ENCODE data around the gene IRF2BP2.

IRF2BP2 gene

GRCh38 chr1:234591131-234591530 lies 18.8 kb downstream of the IRF2BP2 start:
- no peak for DNase-seq (ENCODE audit: low read depth, low spot score)
- H3K27me3 ChIP-seq (ENCODE audit: insufficient read depth, insufficient read length), result no peaks in the 10 kb centered on the region
- H3K9ac ChIP-seq (ENCODE audit: insufficient read length, low read depth), result no peak overlapping the region
- TF ChIP-seq ZNF274 (IDR thresholded peaks at IDR 0.05; ENCODE audit: low read depth, low read length), result no peak
- TF ChIP-seq YY1 (IDR thresholded peaks at IDR 0.05; ENCODE audit: insufficient read depth, insufficient read length), result no peak
- TF ChIP-seq SUZ12 (IDR thresholded peaks at IDR 0.05; ENCODE audit: extremely low read depth, insufficient read depth, insufficient read length), result no peak
- H3K4me3 ChIP-seq (ENCODE audit: insufficient read length, low read depth), result no peak overlapping the region
- no peaks in the 10 kb centered on the region for H3K36me3 ChIP-seq (ENCODE audit: insufficient read depth, insufficient read length, low read length)
- H3K4me1 ChIP-seq (ENCODE audit: insufficient read depth, insufficient read length), result no peaks in the 10 kb centered on the region
- no peaks in the 10 kb centered on the region for H3K9me3 ChIP-seq (ENCODE audit: insufficient read depth, low read length)

DNA sequence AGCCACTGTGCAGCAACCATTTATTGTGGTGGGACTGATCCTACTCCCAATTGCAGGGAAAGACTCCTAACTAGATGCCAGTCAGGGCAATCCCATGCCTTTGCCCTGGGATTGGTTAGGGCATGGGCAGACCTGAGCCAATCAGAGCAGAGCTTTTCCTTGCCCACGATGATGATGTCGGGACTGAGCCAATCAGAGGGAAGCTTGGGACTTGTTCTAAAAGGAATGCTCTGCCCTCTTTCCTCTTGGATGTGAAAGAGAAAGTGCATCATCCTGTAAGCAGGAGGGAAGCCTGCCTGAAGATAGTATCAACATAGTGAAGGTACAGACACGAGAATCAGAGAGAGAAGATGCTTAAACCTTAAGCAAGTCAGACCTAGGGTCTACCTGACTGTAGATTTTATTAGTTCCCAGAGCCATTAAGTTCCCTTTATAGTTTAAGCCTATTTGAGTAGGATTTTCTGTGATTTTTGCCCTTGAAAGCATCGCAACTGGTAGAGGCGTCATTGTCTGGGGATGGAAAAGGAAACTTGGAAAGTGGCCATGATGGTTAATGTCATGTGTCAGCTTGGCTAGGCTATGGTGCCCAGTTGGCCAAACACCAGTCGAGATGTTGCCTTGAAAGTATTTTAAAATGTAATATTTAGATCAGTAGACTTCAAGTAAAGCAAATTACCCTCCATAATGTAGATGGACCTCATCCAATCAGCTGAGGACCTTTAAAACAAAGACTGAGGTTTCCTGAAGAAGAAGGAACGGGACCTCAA lies 19.9 kb downstream of the IRF2BP2 start:
- no peak for TF ChIP-seq YY1 (IDR thresholded peaks at IDR 0.05; ENCODE audit: insufficient read depth, insufficient read length)
- TF ChIP-seq SUZ12 (IDR thresholded peaks at IDR 0.05; ENCODE audit: extremely low read depth, insufficient read depth, insufficient read length), result no peak
- TF ChIP-seq ZNF274 (IDR thresholded peaks at IDR 0.05; ENCODE audit: low read depth, low read length), result no peak
- H3K9ac ChIP-seq (ENCODE audit: insufficient read length, low read depth), result no peak overlapping the region
- H3K4me3 ChIP-seq (ENCODE audit: insufficient read length, low read depth), result no peak overlapping the region

DNA sequence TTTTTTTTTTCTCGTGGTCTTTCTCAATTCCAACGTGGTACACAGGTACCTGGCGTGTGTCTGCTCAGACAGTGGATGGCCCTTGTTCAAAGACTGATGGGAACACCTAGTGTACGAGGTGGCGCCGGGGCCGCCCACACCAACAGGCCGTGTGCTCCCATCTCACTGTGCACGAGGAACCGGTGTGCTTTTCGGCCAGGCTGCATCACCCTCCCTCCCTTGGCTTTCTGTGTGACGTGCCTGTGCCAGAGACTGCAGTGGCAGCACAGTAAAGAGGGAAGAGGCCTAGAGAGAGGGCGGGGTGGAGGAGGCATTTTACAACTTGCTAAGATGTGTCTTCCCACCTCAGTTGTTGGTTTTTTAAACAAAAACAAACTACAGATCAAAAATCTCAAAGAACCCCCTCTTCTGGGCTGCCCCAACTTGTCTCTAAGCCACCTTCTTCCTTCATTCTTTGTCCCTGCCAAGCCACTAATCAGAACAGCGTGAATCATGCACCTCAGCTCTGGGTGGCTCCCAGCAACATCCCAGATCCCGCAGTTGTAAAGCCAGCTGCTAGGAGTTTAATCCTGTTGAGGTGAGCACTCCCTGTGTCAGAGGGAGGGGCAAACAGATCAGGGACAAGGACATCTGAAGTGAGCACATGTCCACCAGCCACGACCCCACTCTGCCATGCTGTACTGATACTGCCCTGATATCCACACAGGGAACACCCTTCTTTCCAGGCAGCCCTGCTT lies 20.7 kb downstream of the IRF2BP2 start:
- no peaks in the 10 kb centered on the region for H3K9me3 ChIP-seq (ENCODE audit: insufficient read depth, low read length)
- DNase-seq (ENCODE audit: low read depth, low spot score), result no peak
- H3K4me3 ChIP-seq (ENCODE audit: insufficient read length, low read depth), result no peak overlapping the region
- no peak overlapping the region for H3K9ac ChIP-seq (ENCODE audit: insufficient read length, low read depth)
- TF ChIP-seq YY1 (IDR thresholded peaks at IDR 0.05; ENCODE audit: insufficient read depth, insufficient read length) (no peak), ZNF274 (IDR thresholded peaks at IDR 0.05; ENCODE audit: low read depth, low read length) (no peak), SUZ12 (IDR thresholded peaks at IDR 0.05; ENCODE audit: extremely low read depth, insufficient read depth, insufficient read length) (no peak)
- H3K36me3 ChIP-seq (ENCODE audit: insufficient read depth, insufficient read length, low read length), result no peaks in the 10 kb centered on the region
- H3K27me3 ChIP-seq (ENCODE audit: insufficient read depth, insufficient read length), result no peaks in the 10 kb centered on the region
- no peaks in the 10 kb centered on the region for H3K4me1 ChIP-seq (ENCODE audit: insufficient read depth, insufficient read length)

More for the DNA sequence above, 19.9 kb downstream of the IRF2BP2 start:
- DNase-seq (ENCODE audit: low read depth, low spot score), result no peak
- Histone ChIP-seq H3K9me3 (ENCODE audit: insufficient read depth, low read length) (no peaks in the 10 kb centered on the region), H3K36me3 (ENCODE audit: insufficient read depth, insufficient read length, low read length) (no peaks in the 10 kb centered on the region), H3K27me3 (ENCODE audit: insufficient read depth, insufficient read length) (no peaks in the 10 kb centered on the region), H3K4me1 (ENCODE audit: insufficient read depth, insufficient read length) (no peaks in the 10 kb centered on the region)

GRCh38 chr1:234588386-234588785 lies 21.6 kb downstream of the IRF2BP2 start:
- no peaks in the 10 kb centered on the region for H3K4me1 ChIP-seq (ENCODE audit: insufficient read depth, insufficient read length)
- H3K36me3 ChIP-seq (ENCODE audit: insufficient read depth, insufficient read length, low read length), result no peaks in the 10 kb centered on the region
- no peak overlapping the region for H3K4me3 ChIP-seq (ENCODE audit: insufficient read length, low read depth)
- no peak overlapping the region for H3K9ac ChIP-seq (ENCODE audit: insufficient read length, low read depth)
- no peak for DNase-seq (ENCODE audit: low read depth, low spot score)
- no peak for TF ChIP-seq SUZ12 (IDR thresholded peaks at IDR 0.05; ENCODE audit: extremely low read depth, insufficient read depth, insufficient read length)
- TF ChIP-seq ZNF274 (IDR thresholded peaks at IDR 0.05; ENCODE audit: low read depth, low read length), result no peak
- TF ChIP-seq YY1 (IDR thresholded peaks at IDR 0.05; ENCODE audit: insufficient read depth, insufficient read length), result no peak
- no peaks in the 10 kb centered on the region for H3K9me3 ChIP-seq (ENCODE audit: insufficient read depth, low read length)
- H3K27me3 ChIP-seq (ENCODE audit: insufficient read depth, insufficient read length), result no peaks in the 10 kb centered on the region

DNA sequence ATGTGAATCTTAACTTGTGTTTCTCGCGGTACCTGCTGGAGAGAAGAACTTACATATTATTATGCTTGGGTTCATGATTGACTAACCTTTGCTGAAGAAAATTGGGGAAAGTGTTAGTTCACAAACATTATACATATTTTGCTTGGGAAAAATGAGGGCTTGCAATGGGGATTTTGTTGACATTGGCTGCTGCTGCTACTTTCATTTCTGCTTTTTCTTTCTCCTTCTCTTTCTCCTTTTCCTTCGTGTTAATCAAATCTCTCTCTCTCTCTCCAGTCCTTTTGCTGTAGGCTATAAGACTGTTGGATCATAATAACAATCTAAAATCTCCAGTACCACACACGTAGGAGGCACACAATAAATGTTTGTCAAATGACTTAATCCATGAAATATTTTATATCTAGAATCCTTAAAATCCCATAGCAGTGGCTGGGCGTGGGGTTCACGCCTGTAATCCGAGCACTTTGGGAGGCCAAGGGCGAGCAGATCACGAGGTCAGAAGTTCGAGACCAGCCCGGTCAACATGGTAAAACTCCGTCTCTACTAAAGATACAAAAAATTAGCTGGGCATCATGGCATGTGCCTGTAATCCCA lies 23.0 kb downstream of the IRF2BP2 start:
- Histone ChIP-seq H3K4me3 (ENCODE audit: insufficient read length, low read depth) (no peak overlapping the region), H3K9ac (ENCODE audit: insufficient read length, low read depth) (no peak overlapping the region), H3K36me3 (ENCODE audit: insufficient read depth, insufficient read length, low read length) (no peaks in the 10 kb centered on the region), H3K9me3 (ENCODE audit: insufficient read depth, low read length) (no peaks in the 10 kb centered on the region), H3K4me1 (ENCODE audit: insufficient read depth, insufficient read length) (no peaks in the 10 kb centered on the region), H3K27me3 (ENCODE audit: insufficient read depth, insufficient read length) (no peaks in the 10 kb centered on the region)
- no peak for DNase-seq (ENCODE audit: low read depth, low spot score)
- TF ChIP-seq YY1 (IDR thresholded peaks at IDR 0.05; ENCODE audit: insufficient read depth, insufficient read length) (no peak), ZNF274 (IDR thresholded peaks at IDR 0.05; ENCODE audit: low read depth, low read length) (no peak)

DNA sequence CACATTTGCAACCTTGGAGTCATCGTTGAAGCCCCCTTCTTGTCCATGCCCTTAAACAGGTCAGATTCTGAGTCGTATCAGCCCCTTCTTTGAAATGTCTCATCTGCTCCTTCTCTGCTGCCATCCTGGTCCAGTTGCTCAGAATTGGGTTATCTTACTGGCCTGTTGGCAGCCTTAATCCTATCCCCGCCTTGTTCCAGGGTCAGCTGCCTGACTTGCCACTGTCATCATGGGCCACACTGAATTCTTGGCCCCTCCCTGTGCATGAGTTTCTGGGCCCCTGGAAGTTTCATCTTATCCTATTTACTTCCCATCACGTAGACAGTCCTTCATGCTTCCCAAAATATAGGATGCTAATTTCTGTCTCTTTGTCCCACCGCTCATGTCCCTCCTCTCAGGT lies 23.7 kb downstream of the IRF2BP2 start:
- no peak for TF ChIP-seq SUZ12 (IDR thresholded peaks at IDR 0.05; ENCODE audit: extremely low read depth, insufficient read depth, insufficient read length)
- TF ChIP-seq ZNF274 (IDR thresholded peaks at IDR 0.05; ENCODE audit: low read depth, low read length), result no peak
- TF ChIP-seq YY1 (IDR thresholded peaks at IDR 0.05; ENCODE audit: insufficient read depth, insufficient read length), result no peak
- Histone ChIP-seq H3K36me3 (ENCODE audit: insufficient read depth, insufficient read length, low read length) (no peaks in the 10 kb centered on the region), H3K4me1 (ENCODE audit: insufficient read depth, insufficient read length) (no peaks in the 10 kb centered on the region), H3K9ac (ENCODE audit: insufficient read length, low read depth) (no peak overlapping the region), H3K9me3 (ENCODE audit: insufficient read depth, low read length) (no peaks in the 10 kb centered on the region), H3K4me3 (ENCODE audit: insufficient read length, low read depth) (no peak overlapping the region), H3K27me3 (ENCODE audit: insufficient read depth, insufficient read length) (no peaks in the 10 kb centered on the region)
- DNase-seq (ENCODE audit: low read depth, low spot score), result no peak

Measured in NT2/D1 (cell line).